Measurements from ENCODE around the gene ACSS1.

ACSS1 gene

GRCh38 chr20:25023356-25023755, 34.6 kb downstream of the ACSS1 start:
- TF ChIP-seq, protein P1, sequence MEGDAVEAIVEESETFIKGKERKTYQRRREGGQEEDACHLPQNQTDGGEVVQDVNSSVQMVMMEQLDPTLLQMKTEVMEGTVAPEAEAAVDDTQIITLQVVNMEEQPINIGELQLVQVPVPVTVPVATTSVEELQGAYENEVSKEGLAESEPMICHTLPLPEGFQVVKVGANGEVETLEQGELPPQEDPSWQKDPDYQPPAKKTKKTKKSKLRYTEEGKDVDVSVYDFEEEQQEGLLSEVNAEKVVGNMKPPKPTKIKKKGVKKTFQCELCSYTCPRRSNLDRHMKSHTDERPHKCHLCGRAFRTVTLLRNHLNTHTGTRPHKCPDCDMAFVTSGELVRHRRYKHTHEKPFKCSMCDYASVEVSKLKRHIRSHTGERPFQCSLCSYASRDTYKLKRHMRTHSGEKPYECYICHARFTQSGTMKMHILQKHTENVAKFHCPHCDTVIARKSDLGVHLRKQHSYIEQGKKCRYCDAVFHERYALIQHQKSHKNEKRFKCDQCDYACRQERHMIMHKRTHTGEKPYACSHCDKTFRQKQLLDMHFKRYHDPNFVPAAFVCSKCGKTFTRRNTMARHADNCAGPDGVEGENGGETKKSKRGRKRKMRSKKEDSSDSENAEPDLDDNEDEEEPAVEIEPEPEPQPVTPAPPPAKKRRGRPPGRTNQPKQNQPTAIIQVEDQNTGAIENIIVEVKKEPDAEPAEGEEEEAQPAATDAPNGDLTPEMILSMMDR (IDR thresholded peaks at IDR 0.05): no peak
- H3K4me3 ChIP-seq: no peak overlapping the region
- no peak for DNase-seq (ENCODE audit: low spot score)
- H3K27ac ChIP-seq: no peak overlapping the region

DNA sequence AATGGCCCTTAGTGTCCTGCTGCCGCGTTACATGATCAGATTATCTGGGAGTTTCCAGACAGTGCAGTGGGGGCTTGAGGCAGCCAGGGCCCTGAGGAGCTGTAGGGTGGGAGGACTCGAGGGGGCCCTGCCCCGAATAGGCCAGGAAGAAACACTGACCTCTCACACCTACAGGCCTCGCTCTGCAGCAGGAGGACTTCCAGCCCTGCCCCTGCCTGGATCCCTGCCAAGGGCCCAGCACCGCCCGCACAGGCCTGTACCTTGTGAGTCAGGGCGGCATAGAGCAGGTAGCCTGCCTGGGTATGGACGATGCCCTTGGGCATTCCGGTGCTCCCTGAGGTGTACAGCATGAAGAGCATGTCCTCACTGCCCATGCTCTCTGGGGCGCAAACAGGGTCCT, 35.3 kb downstream of the ACSS1 start:
- no peak for DNase-seq (ENCODE audit: low spot score)
- TF ChIP-seq, protein P1 (IDR thresholded peaks at IDR 0.05): no peak
- Histone ChIP-seq H3K4me3 (no peak overlapping the region), H3K27ac (no peak overlapping the region)

- Histone ChIP-seq H3K27ac (no peak overlapping the region), H3K4me3 (no peak overlapping the region)
- TF ChIP-seq, protein P1 (IDR thresholded peaks at IDR 0.05): no peak
- DNase-seq (ENCODE audit: low spot score): no peak
Observed at GRCh38 chr20:25021336-25021735, 36.6 kb downstream of the ACSS1 start.

DNA sequence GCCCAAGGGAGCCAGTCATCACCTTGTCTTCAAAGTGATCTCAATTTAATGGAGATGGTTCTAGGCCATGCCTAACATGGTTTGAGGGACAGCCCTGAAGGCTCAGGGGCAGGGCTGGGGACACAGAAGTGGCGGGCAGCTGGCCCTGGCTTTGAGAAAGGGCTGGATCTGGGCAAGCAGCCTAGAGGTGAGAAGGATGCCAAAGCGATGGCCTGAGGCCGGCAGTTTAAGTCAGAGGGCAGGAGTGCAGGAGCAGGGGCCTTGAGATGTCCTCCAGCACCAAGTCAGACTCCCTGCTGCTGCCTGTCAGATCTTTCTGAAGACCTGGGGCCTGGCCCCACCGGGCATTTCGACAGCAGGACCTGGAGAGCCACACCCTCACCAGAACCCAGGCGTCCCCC, 37.0 kb downstream of the ACSS1 start:
- H3K27ac ChIP-seq: no peak overlapping the region
- H3K4me3 ChIP-seq: no peak overlapping the region
- TF ChIP-seq, protein P1 (IDR thresholded peaks at IDR 0.05): no peak
- DNase-seq (ENCODE audit: low spot score): no peak

GRCh38 chr20:25020345-25020744, 37.6 kb downstream of the ACSS1 start:
- H3K4me3 ChIP-seq: no peak overlapping the region
- no peak overlapping the region for H3K27ac ChIP-seq
- TF ChIP-seq, protein P1 (IDR thresholded peaks at IDR 0.05): no peak
- no peak for DNase-seq (ENCODE audit: low spot score)

- TF ChIP-seq, protein P1 (IDR thresholded peaks at IDR 0.05): no peak
- no peak for DNase-seq (ENCODE audit: low spot score)
- H3K27ac ChIP-seq: no peak overlapping the region
- H3K4me3 ChIP-seq: no peak overlapping the region
Observed at GRCh38 chr20:25019381-25020155, 38.4 kb downstream of the ACSS1 start.

DNA sequence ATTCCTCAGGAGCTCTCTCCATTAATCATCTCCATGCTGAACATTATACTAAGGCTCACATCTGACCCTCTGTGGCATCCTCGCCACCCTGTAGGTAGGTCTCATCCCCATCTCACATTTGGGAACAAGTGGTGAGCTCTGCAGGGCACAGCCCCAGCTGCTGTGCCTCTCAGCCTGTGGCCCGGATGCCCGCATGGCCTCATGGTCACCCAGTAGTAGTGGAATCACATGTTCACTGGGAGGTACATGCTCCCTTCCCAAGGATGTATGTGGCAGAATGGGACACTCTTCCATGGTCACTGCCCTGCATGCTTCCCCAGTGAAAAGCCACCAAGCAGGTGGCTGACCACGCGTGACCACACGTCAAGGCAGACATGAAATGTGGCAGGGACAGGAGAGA, 39.1 kb downstream of the ACSS1 start:
- DNase-seq (ENCODE audit: low spot score): no peak
- Histone ChIP-seq H3K27ac (no peak overlapping the region), H3K4me3 (no peak overlapping the region)
- TF ChIP-seq, protein P1 (IDR thresholded peaks at IDR 0.05): no peak
